Measurements from ENCODE around the gene PI4KB.
A peak's percentile ranks its signal among the peaks of the same experiment; 100 is the strongest.

PI4KB gene

DNA sequence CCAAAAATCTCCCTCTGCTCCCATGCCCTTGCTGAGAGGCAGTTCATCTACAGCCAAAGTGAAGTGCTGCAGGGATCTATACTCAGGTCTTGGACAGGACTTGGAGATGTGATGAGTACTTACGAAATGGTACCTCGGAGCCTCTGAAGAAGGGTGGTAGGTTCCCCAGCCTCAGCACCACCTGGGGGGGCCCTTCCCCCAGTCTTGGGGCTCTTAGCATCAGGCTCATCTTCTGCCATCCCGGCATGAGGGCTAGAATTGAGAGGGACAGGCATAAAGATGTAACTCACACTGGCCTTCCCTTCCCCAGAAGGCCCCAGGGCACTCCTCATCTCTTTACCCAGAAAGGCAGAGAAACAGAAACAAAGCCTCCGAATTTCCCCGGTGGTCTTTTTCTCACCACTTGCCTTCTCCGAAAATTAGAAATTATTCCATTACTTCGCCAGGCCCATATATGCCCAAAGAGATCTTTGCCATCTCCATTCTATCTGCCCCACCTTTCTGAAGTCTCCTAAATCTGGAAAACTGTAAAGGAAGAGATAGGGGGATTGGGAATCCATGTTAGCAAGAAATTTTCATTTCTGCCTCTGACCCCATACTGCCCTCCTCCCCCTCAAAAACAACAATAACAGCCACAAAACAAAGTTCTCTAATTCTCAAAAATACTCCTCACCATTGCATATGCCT, 19.0 kb upstream of the PI4KB start:
- DNase-seq = no peak

DNA sequence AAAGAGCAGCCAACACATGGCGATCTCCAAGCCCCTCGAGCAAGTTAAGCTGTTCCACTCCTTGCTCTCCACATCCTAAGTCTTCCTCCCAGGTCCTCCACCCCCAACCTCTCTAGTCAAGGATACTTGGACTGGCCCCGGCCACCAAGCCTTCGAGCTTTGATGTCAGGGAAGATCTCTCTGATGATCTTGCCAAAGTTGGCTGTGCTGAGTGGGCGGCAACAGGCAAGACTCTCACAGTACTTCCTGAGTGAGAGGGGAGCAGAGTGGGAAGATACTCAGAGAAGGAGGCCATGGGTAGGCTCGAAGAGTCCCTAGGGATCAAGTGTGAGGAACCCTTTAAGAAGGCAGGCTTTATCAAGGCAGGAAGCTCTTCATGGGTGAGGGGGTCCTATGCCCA, 17.1 kb upstream of the PI4KB start:
- peak; percentile 21 to 59 for DNase-seq

DNA sequence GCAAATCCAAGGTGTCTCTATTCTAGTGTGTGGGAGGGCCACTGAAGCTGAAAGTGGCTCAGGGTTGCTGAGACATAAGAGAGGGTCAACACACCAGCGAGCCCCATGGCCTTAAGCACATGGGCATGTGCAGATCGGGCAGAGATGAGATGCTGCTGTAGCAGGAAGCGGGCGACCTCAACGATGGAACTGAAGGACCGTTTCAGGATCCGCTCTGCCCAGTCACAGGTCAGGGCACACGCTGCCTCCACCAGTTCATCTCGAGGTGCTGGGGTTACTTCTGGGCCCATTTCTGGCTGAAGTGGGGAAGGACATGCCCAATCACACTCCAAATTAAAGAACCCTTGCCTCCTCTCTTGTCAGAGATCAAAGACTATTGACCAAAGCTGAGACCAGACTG, 16.4 kb upstream of the PI4KB start:
- no peak for DNase-seq

DNA sequence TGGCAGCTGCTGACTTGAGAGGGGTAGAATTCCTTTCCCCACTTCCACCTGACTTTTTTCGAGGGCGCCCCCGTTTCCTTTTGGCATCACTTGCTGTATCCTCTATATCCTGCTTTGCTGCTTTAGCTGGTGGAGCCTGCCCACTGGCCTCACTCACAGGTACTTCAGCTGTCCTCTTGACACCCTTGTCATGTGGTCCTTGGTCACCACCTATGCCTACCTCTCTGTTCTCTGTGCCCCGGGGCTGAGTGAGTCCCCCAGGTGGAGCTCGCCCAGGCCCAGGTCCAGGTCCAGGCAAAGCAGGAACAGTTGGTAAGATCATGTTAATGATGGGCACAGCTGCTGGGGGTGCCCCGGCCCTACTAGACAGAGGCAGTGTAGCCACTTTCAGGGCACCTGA, 15.4 kb upstream of the PI4KB start:
- DNase-seq = no peak

DNA sequence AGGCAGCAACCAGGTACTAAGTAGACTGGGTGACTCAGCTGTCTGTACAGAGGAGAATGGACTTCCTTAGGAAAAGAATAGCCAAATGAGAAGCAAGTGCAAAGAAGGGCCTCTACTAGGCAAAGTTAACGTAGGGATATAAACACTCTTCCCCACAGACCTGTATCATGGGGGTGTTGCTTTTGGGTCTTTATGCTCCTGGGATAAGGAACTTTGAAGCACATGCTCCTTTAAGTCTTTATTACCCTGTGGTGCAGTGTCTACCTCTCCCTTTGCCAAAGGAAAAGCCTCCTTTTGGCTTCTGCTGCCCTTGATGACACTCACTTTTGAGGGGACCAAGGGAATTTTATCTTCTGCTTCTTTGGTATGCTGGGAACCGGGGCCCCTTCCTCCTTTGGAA, 14.8 kb upstream of the PI4KB start:
- DNase-seq = no peak

DNA sequence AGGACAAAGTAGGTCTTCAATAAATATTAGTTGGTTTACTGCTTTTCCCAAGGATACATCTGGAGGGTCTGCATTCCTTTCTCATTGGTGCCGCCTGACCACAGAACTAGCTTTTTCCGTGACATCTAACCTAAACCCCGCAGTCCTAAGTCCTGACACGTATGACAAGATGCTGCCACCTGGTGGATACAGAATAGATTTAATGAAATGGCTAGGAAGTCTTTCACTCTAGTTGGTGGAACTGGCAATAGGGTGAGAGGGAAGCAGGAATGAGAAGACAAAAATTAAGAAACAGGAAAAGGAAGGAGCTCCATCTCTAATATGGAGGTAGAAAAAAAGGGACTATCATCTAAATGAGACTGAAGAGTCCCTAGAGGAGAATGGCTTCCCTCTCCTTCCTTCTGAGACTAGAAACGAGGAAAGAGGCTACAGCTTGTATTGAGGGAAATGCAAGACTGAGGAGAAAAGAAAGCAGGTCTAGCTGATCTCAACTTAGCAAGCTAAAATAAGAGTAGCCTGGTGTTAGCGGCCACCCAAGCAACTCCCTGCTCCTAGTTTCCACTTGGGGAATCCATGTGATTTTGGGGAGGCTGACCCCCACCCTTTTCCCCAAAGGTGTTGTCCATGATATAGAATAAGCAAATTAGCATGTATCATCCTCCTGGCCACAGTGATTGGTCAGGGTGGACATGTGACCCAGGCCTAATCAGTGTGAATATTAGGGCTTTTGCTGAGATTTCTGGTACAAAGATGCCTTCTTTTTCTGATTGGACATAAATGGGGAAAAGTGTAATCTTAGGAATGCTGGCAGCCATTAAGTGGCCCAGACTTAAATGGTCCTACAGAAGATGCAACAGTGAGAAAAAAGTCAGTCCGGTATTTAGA, 13.9 kb upstream of the PI4KB start:
- DNase-seq = peak; percentile 80 to 89

DNA sequence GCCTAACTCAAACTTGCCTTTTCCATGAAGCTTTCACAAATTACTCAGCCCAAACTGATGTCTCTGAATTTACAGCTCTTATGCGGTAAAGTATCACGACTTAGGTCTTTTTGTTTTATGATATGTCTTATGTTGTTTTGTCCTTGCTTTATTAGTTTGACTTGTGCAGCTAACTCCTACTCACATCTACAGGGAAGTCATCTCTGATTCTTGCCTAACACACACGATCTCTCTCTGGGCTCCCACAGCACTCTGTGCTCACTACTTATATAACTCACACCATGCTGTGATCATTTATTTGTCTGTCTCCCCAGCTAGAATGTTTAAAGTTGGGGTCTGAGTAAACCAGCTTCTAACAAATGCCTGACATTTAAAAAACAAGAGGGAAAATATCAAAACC, 9.3 kb upstream of the PI4KB start:
- DNase-seq = peak; percentile 44 to 70

DNA sequence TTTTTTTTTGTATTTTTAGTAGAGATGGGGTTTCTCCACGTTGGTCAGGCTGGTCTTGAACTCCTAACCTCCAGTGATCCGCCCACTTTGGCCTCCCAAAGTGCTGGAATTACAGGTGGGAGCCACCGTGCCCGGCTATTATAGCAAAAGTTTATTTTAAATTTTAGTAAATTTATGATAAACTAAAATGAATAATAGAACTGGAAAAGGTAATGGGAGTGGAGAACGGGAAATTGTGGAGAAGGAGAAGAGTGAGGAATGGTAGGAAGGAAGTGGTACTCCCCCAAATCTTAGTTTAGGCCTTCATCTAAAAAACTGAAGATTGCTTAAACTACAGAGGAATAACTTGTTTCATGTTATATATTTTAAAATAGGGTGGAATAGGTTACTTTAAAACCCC, 7.6 kb upstream of the PI4KB start:
- DNase-seq = no peak

DNA sequence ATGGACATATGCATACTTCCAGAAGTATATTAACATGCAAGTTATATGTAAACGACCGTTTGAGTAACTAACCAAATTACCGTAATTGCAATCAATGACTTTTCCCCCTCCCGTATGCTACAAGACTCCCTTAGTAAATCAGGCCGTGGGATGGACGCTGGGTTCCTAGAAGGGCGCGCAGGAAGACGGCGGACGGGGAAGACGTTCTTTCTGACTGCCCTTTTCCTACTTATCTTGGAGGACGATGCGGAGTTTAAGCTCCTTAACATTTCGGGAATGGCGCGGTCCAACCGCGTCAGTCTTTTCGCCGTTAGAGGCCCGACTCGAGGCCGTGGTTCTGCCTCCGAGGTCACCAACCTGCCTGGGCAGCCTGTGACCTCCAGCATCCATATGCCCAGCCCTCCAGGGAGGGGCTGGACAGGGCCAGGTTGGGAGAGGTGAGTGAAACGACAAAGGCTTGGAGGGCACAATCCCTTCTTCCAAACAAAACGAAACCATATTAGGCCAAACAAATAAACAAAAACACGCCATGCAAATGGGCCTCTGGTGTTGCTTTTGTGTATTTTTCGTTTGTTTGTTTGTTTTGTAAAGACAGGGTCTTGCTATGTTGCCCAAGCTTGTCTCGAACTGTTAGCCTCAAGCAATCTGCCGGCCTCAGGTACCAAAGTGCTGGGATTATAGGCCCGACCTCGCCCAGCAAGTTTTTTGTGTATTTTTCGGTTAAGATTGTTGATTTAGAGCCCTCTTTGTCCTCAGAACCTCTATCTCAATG, 873 bp upstream of the PI4KB start:
- DNase-seq = no peak

DNA sequence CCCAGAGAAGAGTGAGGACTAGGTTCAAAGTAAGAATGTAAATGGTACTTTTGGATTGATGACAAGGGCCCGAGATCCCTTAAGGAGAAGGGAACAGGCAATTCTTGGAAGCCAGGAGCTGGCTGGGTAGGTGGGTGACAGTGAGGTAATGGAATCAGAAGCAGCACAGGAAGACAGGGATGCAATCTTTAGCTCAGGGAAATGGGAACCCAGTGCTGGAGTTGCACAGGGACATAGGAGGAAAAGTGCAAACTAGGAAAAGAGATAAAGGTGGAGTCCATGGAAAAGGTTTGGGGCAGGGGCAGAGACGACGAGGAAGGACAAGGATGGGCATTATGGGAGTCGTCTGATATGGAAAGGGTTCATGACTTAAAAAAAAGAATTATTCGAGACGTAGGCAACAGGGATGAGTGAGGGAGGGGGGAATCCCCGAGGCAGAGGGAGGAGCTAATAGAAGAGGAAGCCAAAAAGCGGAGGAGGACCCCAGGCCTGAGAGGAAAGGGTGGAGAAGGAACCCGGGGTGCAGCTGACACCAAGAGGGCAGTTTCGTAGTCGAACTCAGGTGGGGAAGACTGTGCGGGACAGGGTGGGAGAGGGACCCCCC, 495 bp downstream of the PI4KB start:
- DNase-seq = peak; percentile 91 to 92

DNA sequence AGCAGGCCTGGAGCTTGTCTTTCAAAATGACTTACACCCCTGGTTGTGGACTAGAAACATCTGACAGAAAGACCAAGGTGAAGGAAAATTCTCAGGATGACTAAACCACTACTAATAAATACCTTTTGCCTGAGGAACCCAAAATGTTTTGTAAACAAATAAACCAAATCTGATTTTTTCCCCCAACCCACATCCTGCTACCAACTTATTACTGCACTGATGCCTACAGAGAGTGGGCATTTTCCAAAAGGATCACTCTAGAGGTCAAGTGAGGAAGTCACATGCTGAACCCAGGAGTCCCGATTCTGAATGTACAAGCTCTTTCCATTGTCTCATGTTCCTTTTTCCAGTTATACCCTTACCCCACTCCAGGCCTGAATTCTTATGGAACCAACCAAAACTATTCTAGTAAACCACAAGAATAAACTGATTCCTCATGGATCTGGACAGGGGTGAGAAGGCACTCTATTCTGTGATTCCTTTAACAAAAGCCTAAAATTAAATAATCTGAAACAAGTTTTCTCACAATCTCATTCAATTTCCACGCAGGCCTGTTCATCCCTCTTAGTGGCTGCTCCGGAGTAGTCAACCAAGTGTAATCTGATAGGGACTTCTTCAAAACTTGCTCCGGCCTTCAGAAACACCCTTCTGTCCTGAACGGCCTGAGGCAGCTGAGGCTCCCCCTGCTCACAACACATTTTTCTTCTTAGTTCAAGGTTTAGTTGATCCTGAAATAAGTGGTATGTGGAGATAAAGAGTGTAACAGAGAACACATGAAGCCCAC, 1.4 kb downstream of the PI4KB start:
- peak; percentile 7 to 37 for DNase-seq

DNA sequence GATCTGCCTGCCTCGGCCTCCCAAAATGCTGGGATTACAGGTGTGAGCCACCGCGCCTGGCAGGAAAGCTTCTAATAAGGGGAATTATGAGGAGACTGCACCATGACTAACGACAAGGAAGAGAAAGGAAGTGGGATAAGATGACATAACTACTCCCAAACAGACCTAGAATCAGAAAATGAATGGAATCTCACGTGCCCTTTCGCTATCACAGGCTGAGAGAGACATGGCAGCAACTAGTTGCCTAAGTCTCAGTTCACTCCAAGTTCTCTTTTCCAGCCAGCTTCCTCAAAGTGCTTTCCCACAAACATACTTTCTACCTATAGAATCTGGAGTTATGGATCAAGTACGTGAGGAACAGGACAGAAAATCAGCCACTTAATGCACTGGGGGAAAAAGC, 2.0 kb downstream of the PI4KB start:
- peak; percentile 53 to 82 for DNase-seq

DNA sequence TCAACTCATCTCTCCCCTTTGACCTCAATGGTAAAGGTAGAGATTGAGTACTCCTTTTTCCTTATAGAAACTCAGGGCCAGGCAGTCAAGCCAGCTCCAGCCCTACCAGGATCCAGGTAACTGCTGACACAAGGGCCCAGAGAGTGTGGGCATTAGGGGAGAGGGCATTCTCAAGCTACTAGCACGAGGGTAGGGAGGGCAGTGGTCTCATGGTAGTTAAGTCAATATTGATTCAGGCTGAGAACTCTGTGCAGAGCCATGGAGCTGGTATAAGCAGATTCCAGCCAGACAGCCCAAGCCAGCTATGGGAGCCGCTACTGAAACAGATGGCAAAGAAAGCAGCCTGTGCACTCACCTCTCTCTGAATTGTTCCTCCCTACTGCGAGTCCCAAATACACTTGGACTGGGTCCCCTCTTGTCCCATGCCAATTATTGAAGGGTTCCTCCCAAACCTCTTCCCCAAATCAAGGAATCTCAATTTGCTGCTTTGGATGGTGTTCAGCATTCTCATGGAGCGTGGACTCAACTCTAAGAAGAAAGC, 2.8 kb downstream of the PI4KB start:
- DNase-seq = no peak

DNA sequence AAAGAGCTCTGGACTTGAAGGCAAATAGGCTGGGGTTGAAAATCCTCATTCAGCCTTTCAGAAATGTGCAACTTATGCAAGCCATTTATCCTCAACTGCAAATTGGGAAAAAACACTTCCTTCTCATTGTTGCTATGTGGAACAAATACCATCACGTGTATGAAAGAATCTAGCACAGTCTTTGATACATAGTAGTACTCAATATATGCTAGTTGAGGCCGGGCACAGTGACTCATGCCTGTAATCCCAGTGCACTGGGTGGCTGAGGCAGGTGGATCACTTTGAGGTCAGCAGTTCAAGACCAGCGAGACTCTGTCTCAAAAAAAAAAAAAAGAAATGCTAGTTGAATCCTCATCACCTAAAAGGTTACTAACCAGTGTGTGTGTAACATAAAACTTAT, 8.2 kb downstream of the PI4KB start:
- DNase-seq = no peak

DNA sequence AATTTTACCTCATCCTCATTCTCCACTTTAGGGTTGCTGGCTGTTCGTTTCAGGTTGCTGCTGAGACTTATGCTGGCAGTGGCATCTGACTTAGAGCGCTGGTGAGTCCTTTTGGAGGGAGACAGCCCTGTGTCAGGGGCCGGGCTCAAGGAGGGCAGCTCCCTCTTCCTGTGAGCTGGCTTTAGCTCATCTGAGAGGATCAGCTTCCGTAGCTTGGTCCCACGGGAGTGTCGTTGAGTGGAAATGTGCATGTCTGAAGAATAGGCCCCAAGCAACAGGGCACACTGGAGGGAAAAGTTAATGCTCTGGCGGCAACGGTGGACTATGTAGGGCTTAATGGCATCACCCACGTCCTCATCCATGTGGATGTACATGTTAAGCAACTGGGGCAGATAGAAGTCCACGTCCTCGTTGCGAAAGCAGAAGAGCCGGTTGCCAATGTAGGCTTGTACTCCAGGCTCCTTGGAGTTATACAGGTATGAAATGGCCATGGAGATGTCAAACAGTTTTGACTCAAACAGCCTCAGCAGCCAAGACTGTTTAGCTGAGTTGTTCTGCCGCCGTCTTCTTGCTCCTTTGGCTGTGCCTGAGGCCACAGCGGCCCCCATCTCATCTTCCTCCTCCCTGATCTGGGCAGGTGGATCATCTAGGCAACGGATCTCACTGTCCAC, 11.5 kb downstream of the PI4KB start:
- no peak for DNase-seq

DNA sequence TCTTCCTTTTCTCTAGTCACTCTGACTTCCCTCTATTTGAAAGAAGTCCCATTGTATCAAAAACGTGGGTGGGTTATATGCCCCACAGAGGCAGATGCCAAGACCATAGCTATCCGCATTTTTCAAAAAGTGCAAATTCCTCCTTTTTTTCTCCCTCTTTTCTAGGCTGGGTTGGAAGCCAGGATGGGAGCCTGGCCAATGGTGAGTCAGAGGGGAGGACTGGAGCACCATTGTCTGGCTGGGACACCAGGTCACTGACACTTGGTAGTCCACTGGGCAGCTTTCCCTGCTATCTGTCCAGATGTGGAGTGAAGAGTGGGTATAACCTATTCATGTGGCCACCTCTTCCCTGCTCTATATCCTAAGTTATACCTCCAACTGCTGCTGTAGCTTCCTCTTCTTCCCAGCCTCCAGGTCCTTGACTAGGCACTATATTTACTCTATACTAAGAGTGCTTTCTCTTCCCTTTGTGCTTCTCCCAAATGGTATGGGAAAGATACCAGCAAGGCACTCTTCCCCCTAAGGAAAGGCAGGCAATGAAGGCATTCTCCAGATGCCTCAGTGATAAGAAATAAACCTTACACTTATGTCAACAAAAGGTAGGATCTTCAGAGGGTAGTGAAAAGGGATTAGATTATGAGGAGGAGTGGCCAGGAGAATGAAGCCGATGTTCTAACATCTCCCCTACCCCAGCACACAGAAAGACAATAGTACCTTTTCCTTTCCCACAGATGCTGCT, 12.9 kb downstream of the PI4KB start:
- DNase-seq = no peak

DNA sequence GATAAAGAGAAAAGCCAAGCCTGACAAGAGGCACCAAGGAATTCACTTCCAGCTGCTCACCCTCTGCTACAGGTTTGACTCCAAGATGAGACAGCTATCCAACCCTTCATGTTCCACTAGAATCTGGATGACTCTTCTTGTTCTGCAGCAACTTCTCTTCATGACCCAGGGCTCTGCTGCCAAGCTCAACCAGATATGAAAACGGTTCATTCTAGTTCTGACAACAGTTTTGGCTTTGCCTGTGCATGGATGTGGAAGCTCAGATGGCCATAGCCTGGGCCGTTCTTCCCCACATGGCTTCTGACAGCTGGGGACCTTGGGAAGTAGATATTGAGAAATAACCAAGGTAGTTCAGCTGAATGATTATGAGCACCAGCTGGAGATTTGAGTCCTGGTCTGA, 13.7 kb downstream of the PI4KB start:
- no peak for DNase-seq

DNA sequence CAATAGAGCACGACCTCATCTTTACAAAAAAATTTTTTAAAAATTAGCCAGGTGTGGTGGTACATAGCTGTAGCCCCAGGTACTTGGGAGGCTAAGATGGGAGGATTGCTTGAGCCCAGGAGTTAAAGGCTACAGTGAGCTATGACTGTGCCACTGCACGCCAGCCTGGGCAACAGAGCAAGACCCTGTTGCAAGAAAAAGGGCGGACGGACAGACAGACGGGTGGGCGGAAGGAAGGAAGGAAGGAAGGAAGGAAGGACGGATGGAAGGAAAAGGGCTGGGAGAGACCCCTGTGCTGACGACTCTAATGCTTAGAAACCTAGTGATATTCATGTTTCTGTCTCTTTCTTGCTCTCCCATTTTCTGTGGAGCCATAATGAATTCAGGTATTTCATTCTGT, 14.4 kb downstream of the PI4KB start:
- no peak for DNase-seq

DNA sequence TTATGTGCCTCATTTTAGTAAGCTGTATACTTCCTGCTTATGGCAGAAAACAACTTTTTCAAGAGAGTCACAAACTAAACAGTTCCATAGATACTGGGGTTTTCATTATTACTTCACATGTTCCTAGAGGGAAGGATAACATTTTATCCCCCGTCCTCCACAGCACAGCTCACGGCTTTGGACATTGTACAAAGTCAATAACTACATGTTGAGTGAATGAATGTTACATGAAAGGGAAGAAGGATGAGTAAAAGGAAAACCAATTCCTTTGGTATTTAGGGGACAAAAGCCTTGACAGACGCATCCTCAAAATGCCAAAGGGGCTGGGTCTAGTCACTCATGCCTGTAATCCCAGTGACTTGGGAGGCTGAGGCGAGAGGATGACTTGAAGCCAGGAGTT, 14.8 kb downstream of the PI4KB start:
- peak; percentile 55 to 57 for DNase-seq

DNA sequence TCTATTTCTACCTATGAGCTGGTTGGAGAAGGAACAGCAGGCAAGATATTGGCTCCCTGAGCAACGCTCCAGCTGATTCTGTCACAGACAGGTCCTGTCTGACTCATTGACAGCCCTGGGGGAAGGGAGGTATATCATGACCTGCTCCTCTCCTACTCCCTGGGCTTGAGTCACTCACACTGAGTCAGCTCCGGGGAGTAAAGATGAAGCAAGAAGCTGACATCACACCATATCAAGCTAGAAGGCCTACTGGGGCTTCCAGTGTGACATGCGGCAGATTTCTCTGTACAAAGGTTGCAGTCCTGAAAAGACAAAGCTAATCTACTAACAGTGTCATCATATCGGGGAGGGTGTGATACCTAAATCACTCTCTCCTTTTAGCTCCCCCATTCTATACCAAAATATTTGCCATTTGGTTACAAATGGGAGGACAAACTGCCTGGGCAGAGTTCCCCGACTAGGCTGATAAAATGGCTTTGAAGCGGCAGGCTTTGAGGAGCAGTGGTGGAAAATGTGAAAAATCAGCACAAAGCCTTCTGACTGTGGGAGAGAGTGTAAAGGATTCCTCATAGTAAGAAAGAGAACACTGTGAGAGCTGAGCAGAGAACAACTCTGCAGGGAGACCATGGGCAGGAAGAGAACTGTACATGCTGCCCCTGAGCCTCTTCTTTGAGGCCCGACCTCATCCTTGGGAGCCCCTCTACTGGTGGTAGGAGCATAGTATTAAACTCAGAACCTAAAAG, 15.5 kb downstream of the PI4KB start:
- DNase-seq = peak; percentile 97 to 100

All from inflammatory macrophage treated with lipopolysaccharide for 1 hour (primary cell).